OCI-LY3 (cell line): Measurements from ENCODE around the gene LAMA1.

Experiments
- H2AFZ ChIP-seq: fragments of 200-600, 300-600 bp; shearing (Covaris generic); 2 replicates; pipeline ENCODE4 v1.6.0; 2014; ENCODE audit warnings: antibody characterized with exemption, low read depth, low read length
- H3K27ac ChIP-seq: fragments of 200-600, 300-600 bp; sonication (generic); 2 replicates; pipeline ENCODE4 v1.5.1; 2014; ENCODE audit warnings: mild to moderate bottlenecking, low read length, moderate library complexity, mixed read lengths
- H3K27me3 ChIP-seq: fragments of 200-600, 300-600 bp; sonication (generic); 2 replicates; pipeline ENCODE4 v1.6.1; 2014; ENCODE audit warnings: low read depth, low read length, mixed read lengths
- H3K36me3 ChIP-seq: fragments of 200-600, 300-600 bp; sonication (generic); replicated peaks from 2 replicates; pipeline ENCODE3; 2014; ENCODE audit warnings: low read depth, low read length, mixed read lengths
- H3K4me1 ChIP-seq: fragments of 300-600, 200-600 bp; sonication (generic); 2 replicates; pipeline ENCODE4 v1.6.1; 2014; ENCODE audit warnings: low read length, mixed read lengths
- H3K4me2 ChIP-seq: fragments of 200-600, 300-600 bp; sonication (generic); 2 replicates; pipeline ENCODE4 v1.6.1; 2014; ENCODE audit warnings: low read length, mixed read lengths
- H3K4me3 ChIP-seq: fragments of 300-600, 200-600 bp; sonication (generic); 2 replicates; pipeline ENCODE4 v1.5.1; 2014; ENCODE audit warnings: antibody characterized with exemption, mild to moderate bottlenecking, low read length, moderate library complexity
- H3K79me2 ChIP-seq: fragments of 300-600, 200-600 bp; shearing (Covaris generic); 2 replicates; pipeline ENCODE4 v1.6.1; 2014; ENCODE audit warnings: mild to moderate bottlenecking, low read length, mixed read lengths
- H3K9ac ChIP-seq: fragments of 300-600, 200-600 bp; shearing (Covaris generic); 2 replicates; pipeline ENCODE4 v1.6.0; 2014; ENCODE audit warnings: mild to moderate bottlenecking, low read length, moderate library complexity
- H3K9me3 ChIP-seq: fragments of 200-600, 300-600 bp; shearing (Covaris generic); 2 replicates; pipeline ENCODE4 v1.6.1; 2014; ENCODE audit warnings: low read length, mixed read lengths; ENCODE audit not compliant: insufficient read depth
- H4K20me1 ChIP-seq: fragments of 200-600, 300-600 bp; sonication (generic); 2 replicates; pipeline ENCODE4 v1.6.1; 2016; ENCODE audit warnings: low read length, mixed read lengths; ENCODE audit not compliant: insufficient read depth
- EZH2phosphoT487 ChIP-seq: fragments of 200-600 bp; shearing (Covaris generic); IDR thresholded peaks from 2 replicates; pipeline ENCODE4 v1.6.1; 2018; ENCODE audit warnings: antibody characterized with exemption, mixed run types, low read depth
- TF ChIP-seq, protein P1 (sequence below): fragments of 200-600, 300-600 bp; sonication (generic); IDR thresholded peaks from 2 replicates; pipeline ENCODE4 v1.5.1; 2014; ENCODE audit warnings: antibody characterized with exemption, low read length, low read depth

Gene LAMA1

DNA sequence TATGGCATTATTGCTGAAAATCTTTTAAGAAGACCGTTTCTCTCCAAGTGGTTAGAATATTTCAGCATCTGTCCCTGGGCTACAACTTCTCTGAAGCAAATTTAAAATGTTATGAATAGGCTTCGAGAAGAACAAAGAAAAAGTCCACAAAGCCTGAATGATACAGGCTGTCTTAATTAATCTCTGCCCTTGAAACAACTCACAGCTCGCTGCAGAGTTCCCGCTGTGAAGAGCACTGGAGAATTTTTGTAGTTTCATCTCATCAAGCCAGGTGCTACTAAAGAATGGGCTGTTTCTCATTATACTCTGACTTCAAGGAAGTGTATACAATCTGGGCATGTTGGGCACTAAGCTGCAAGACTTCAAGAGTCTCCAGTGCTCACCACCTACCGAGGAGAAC is 67.6 kb downstream of the LAMA1 start:
- no peak overlapping the region for H3K9ac ChIP-seq
- TF ChIP-seq, protein P1, sequence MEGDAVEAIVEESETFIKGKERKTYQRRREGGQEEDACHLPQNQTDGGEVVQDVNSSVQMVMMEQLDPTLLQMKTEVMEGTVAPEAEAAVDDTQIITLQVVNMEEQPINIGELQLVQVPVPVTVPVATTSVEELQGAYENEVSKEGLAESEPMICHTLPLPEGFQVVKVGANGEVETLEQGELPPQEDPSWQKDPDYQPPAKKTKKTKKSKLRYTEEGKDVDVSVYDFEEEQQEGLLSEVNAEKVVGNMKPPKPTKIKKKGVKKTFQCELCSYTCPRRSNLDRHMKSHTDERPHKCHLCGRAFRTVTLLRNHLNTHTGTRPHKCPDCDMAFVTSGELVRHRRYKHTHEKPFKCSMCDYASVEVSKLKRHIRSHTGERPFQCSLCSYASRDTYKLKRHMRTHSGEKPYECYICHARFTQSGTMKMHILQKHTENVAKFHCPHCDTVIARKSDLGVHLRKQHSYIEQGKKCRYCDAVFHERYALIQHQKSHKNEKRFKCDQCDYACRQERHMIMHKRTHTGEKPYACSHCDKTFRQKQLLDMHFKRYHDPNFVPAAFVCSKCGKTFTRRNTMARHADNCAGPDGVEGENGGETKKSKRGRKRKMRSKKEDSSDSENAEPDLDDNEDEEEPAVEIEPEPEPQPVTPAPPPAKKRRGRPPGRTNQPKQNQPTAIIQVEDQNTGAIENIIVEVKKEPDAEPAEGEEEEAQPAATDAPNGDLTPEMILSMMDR = no peak
- TF ChIP-seq EZH2phosphoT487 = no peak
- H3K27me3 ChIP-seq = no peaks in the 10 kb centered on the region
- H3K4me3 ChIP-seq = no peak overlapping the region
- no peak overlapping the region for H2AFZ ChIP-seq
- no peaks in the 10 kb centered on the region for H3K79me2 ChIP-seq
- no peaks in the 10 kb centered on the region for H3K36me3 ChIP-seq
- H3K4me2 ChIP-seq = no peak overlapping the region
- no peaks in the 10 kb centered on the region for H4K20me1 ChIP-seq
- no peak overlapping the region for H3K27ac ChIP-seq
- H3K4me1 ChIP-seq = no peaks in the 10 kb centered on the region
- no peaks in the 10 kb centered on the region for H3K9me3 ChIP-seq

DNA sequence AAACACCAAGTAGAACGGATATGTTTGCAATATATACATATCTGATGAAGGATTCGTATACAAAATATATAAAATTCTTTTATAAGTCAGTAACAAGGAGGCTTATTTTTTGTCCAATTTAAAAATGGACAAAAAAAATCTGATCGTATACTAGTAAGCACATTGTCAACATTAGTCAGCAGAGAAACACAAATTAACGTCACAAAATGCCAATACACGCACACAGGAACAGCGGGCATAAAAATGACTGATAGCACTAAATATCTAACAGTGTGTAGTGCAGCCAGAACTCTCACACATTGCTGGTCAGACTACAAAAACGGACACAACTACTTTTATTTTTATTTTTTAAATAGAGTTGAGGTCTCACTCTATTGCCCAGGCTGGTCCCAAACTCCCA is 69.5 kb downstream of the LAMA1 start:
- Histone ChIP-seq H3K27me3 (no peaks in the 10 kb centered on the region), H3K4me2 (no peak overlapping the region), H3K9me3 (no peaks in the 10 kb centered on the region), H3K79me2 (no peaks in the 10 kb centered on the region), H3K4me3 (no peak overlapping the region), H3K36me3 (no peaks in the 10 kb centered on the region), H3K4me1 (no peaks in the 10 kb centered on the region), H3K27ac (no peak overlapping the region), H3K9ac (no peak overlapping the region), H2AFZ (no peak overlapping the region), H4K20me1 (no peaks in the 10 kb centered on the region)
- TF ChIP-seq EZH2phosphoT487 = no peak
- TF ChIP-seq, protein P1 = no peak

DNA sequence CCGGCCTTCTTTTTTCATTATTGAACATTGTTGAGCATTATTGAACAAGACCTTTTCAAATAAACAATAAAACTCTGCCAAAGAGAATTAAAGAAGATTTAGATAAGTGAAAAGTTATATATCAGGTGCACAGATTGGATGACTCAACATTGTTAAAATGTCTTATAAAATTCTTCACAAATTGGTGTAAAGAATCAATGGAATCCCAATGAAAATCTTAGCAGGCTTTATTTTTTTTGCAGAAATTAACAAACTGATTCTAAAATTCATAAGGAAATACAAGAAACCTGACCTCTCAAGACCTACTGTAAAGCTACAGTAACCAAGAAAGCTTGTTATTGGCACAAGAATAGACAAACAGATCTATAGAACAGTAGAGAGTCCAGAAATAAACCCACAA is 70.3 kb downstream of the LAMA1 start:
- Histone ChIP-seq H4K20me1 (no peaks in the 10 kb centered on the region), H3K4me3 (no peak overlapping the region), H2AFZ (no peak overlapping the region), H3K9ac (no peak overlapping the region), H3K36me3 (no peaks in the 10 kb centered on the region), H3K27ac (no peak overlapping the region), H3K9me3 (no peaks in the 10 kb centered on the region), H3K4me1 (no peaks in the 10 kb centered on the region), H3K27me3 (no peaks in the 10 kb centered on the region), H3K79me2 (no peaks in the 10 kb centered on the region), H3K4me2 (no peak overlapping the region)
- TF ChIP-seq, protein P1 = no peak
- no peak for TF ChIP-seq EZH2phosphoT487

DNA sequence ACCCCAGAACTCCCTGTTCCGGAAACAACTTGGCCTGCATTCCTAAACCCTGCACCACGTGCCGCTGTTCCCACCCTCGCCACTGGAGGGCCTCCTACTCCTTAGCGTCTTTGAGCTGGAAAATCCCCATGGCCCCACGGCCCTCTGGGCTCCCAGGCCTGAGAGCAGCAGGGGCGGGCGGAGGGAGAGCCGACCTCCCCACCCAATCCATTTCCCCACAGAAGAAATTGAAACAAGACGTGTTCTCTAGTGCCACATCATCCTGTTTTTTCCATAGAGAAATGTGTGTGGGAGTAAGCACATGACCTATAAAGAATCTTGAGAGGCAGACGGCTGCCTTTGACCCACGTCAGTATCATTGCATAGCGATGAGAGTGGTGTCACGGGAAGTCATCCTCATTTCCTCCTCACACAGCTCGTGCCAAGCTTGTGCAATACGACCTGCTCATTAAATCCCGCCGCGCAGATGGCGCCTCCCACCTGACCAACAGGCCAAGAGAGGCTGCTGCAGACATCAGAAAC is 79.2 kb downstream of the LAMA1 start:
- no peaks in the 10 kb centered on the region for H3K27me3 ChIP-seq
- H2AFZ ChIP-seq = no peak overlapping the region
- H3K9ac ChIP-seq = no peak overlapping the region
- no peaks in the 10 kb centered on the region for H3K9me3 ChIP-seq
- H3K4me1 ChIP-seq = no peaks in the 10 kb centered on the region
- H3K27ac ChIP-seq = no peak overlapping the region
- H3K36me3 ChIP-seq = no peaks in the 10 kb centered on the region
- TF ChIP-seq EZH2phosphoT487 = no peak
- TF ChIP-seq, protein P1 = peak; percentile 33; the same call in 1 of the 2 replicates
- H3K4me2 ChIP-seq = no peak overlapping the region
- H3K4me3 ChIP-seq = no peak overlapping the region
- no peaks in the 10 kb centered on the region for H3K79me2 ChIP-seq
- H4K20me1 ChIP-seq = no peaks in the 10 kb centered on the region
